BLaER1 treated with 17β-estradiol and CSF1 and Interleukin-3, amounts not matched to agents 10 nM and 100 nM (cell line): Measurements from ENCODE around the gene FLVCR1.

Experiments used
- H3K27ac ChIP-seq, 11 experiments: shearing (Covaris generic); formaldehyde crosslinking; 2 replicates each; pipeline ENCODE4 v1.8.1; 2022
- H3K27me3 ChIP-seq, 11 experiments: shearing (Covaris generic); formaldehyde crosslinking; 2 replicates each; pipeline ENCODE4 v1.8.1; 2022
- H3K36me3 ChIP-seq, 11 experiments: shearing (Covaris generic); formaldehyde crosslinking; 2 replicates each; pipeline ENCODE4 v1.8.1; 2022
- H3K4me1 ChIP-seq, 10 experiments: shearing (Covaris generic); formaldehyde crosslinking; 2 replicates each; pipeline ENCODE4 v1.8.1; 2022
- H3K4me2 ChIP-seq, 11 experiments: shearing (Covaris generic); formaldehyde crosslinking; 2 replicates each; pipeline ENCODE4 v1.8.1; 2022
- H3K4me3 ChIP-seq, 10 experiments: shearing (Covaris generic); formaldehyde crosslinking; 2 replicates each; pipeline ENCODE4 v1.8.1; 2022
- H3K9ac ChIP-seq, 11 experiments: shearing (Covaris generic); formaldehyde crosslinking; 2 replicates each; pipeline ENCODE4 v1.8.1; 2022
- H3K9me3 ChIP-seq, 11 experiments: shearing (Covaris generic); formaldehyde crosslinking; replicated peaks in 1 of 11; 2 replicates each; pipeline ENCODE4 v1.8.1; 2022
- H4K20me1 ChIP-seq, 11 experiments: shearing (Covaris generic); formaldehyde crosslinking; 2 replicates each; pipeline ENCODE4 v1.8.1; 2022
- Cebpa-rat ChIP-seq, 11 experiments: shearing (Covaris generic); IDR thresholded peaks; 2 replicates each; pipeline ENCODE4 v1.8.1; 2022

FLVCR1 gene

GRCh38 chr1:212871976-212872375 is 13.9 kb downstream of the FLVCR1 start:
- no peak for TF ChIP-seq Cebpa-rat (IDR thresholded peaks at IDR 0.05)
- Histone ChIP-seq H3K27me3 (no peaks in the 10 kb centered on the region), H3K4me1 (no peaks in the 10 kb centered on the region), H3K27ac (no peak overlapping the region), H3K4me2 (no peak overlapping the region), H3K4me3 (no peak overlapping the region), H3K9me3 (no peaks in the 10 kb centered on the region), H3K36me3 (peaks cover 62 to 96% (median 85%) of the 10 kb centered on the region in 11 experiments), H3K9ac (no peak overlapping the region), H4K20me1 (peaks cover 0 to 4% (median 0%) of the 10 kb centered on the region in 11 experiments; a peak in 1 of 22 replicates)

- Histone ChIP-seq H3K4me3 (no peak overlapping the region), H3K27ac (no peak overlapping the region), H3K4me2 (no peak overlapping the region), H3K9ac (no peak overlapping the region), H4K20me1 (0 out of 22 replicates have a peak, but pooled peaks cover 0 to 4% (median 0%) of the 10 kb centered on the region in 11 experiments), H3K36me3 (peaks cover 53 to 93% (median 80%) of the 10 kb centered on the region in 11 experiments), H3K27me3 (no peaks in the 10 kb centered on the region), H3K4me1 (no peaks in the 10 kb centered on the region), H3K9me3 (no peaks in the 10 kb centered on the region)
- no peak for TF ChIP-seq Cebpa-rat (IDR thresholded peaks at IDR 0.05)
These were observed 15.4 kb downstream of the FLVCR1 start for GRCh38 chr1:212873518-212873917.

GRCh38 chr1:212878418-212878817 is 20.3 kb downstream of the FLVCR1 start:
- Histone ChIP-seq H3K27ac (no peak overlapping the region), H3K27me3 (no peaks in the 10 kb centered on the region), H3K4me1 (no peaks in the 10 kb centered on the region), H3K4me2 (no peak overlapping the region), H3K9ac (no peak overlapping the region), H3K9me3 (no peaks in the 10 kb centered on the region), H3K36me3 (peaks cover 36 to 94% (median 79%) of the 10 kb centered on the region in 11 experiments), H3K4me3 (no peak overlapping the region), H4K20me1 (0 out of 22 replicates have a peak, but pooled peaks cover 0 to 5% (median 0%) of the 10 kb centered on the region in 11 experiments)
- TF ChIP-seq Cebpa-rat (IDR thresholded peaks at IDR 0.05): no peak

- Histone ChIP-seq H3K9me3 (no peaks in the 10 kb centered on the region), H3K9ac (no peak overlapping the region), H3K27ac (no peak overlapping the region), H4K20me1 (0 out of 22 replicates have a peak, but pooled peaks cover 0 to 5% (median 0%) of the 10 kb centered on the region in 11 experiments), H3K36me3 (peaks cover 43 to 94% (median 79%) of the 10 kb centered on the region in 11 experiments), H3K4me2 (no peak overlapping the region), H3K4me1 (no peaks in the 10 kb centered on the region), H3K27me3 (no peaks in the 10 kb centered on the region), H3K4me3 (no peak overlapping the region)
- TF ChIP-seq Cebpa-rat (IDR thresholded peaks at IDR 0.05): no peak
These were observed 22.0 kb downstream of the FLVCR1 start for GRCh38 chr1:212879947-212880690.

GRCh38 chr1:212884592-212884991 is 26.5 kb downstream of the FLVCR1 start:
- Histone ChIP-seq H3K4me1 (no peaks in the 10 kb centered on the region), H3K9me3 (no peaks in the 10 kb centered on the region), H3K27me3 (no peaks in the 10 kb centered on the region), H3K4me3 (no peak overlapping the region), H4K20me1 (0 out of 22 replicates have a peak, but pooled peaks cover 0 to 5% (median 0%) of the 10 kb centered on the region in 11 experiments), H3K27ac (no peak overlapping the region), H3K9ac (no peak overlapping the region), H3K4me2 (no peak overlapping the region), H3K36me3 (peaks cover 71 to 98% (median 87%) of the 10 kb centered on the region in 11 experiments)
- no peak for TF ChIP-seq Cebpa-rat (IDR thresholded peaks at IDR 0.05)

GRCh38 chr1:212892108-212892507 is 34.0 kb downstream of the FLVCR1 start:
- Histone ChIP-seq H3K27me3 (no peaks in the 10 kb centered on the region), H4K20me1 (no peaks in the 10 kb centered on the region), H3K4me2 (no peak overlapping the region), H3K36me3 (peaks cover 86 to 100% (median 95%) of the 10 kb centered on the region in 11 experiments), H3K9me3 (no peaks in the 10 kb centered on the region), H3K27ac (no peak overlapping the region), H3K4me3 (no peak overlapping the region), H3K4me1 (no peaks in the 10 kb centered on the region), H3K9ac (no peak overlapping the region)
- TF ChIP-seq Cebpa-rat (IDR thresholded peaks at IDR 0.05): no peak

- TF ChIP-seq Cebpa-rat (IDR thresholded peaks at IDR 0.05): no peak
- Histone ChIP-seq H3K9ac (no peak overlapping the region), H3K4me2 (no peak overlapping the region), H3K4me1 (no peaks in the 10 kb centered on the region), H3K27me3 (no peaks in the 10 kb centered on the region), H4K20me1 (no peaks in the 10 kb centered on the region), H3K9me3 (peaks cover 36 to 49% (median 41%) of the 10 kb centered on the region in 11 experiments), H3K4me3 (no peak overlapping the region), H3K36me3 (peaks cover 50 to 75% (median 66%) of the 10 kb centered on the region in 11 experiments), H3K27ac (no peak overlapping the region)
These were observed 41.8 kb downstream of the FLVCR1 start for GRCh38 chr1:212899845-212900244.

- H3K4me1 ChIP-seq: no peaks in the 10 kb centered on the region
- no peaks in the 10 kb centered on the region for H4K20me1 ChIP-seq
- H3K27me3 ChIP-seq: no peaks in the 10 kb centered on the region
- H3K9ac ChIP-seq: no peak overlapping the region
- peaks cover 41 to 61% (median 46%) of the 10 kb centered on the region in 11 experiments for H3K9me3 ChIP-seq
- H3K4me2 ChIP-seq: no peak overlapping the region
- TF ChIP-seq Cebpa-rat (IDR thresholded peaks at IDR 0.05): no peak
- H3K4me3 ChIP-seq: no peak overlapping the region
- H3K36me3 ChIP-seq: peaks cover 36 to 60% (median 52%) of the 10 kb centered on the region in 11 experiments
- no peak overlapping the region for H3K27ac ChIP-seq
These were observed 43.2 kb downstream of the FLVCR1 start for GRCh38 chr1:212901290-212901689.

GRCh38 chr1:212902054-212902453 is 44.0 kb downstream of the FLVCR1 start:
- Histone ChIP-seq H3K4me3 (no peak overlapping the region; a peak in 1 of 20 replicates), H3K27ac (no peak overlapping the region), H3K4me1 (no peaks in the 10 kb centered on the region), H4K20me1 (no peaks in the 10 kb centered on the region), H3K36me3 (peaks cover 31 to 53% (median 44%) of the 10 kb centered on the region in 11 experiments), H3K27me3 (no peaks in the 10 kb centered on the region), H3K9ac (no peak overlapping the region), H3K9me3 (peaks cover 41 to 61% (median 46%) of the 10 kb centered on the region in 11 experiments), H3K4me2 (no peak overlapping the region)
- no peak for TF ChIP-seq Cebpa-rat (IDR thresholded peaks at IDR 0.05)
